CD8-positive, alpha-beta memory T cell (primary cell): Measurements from ENCODE around the gene NHERF2. TPM values are rescaled to one million over a fixed set of nuclear protein-coding genes. Genes with fewer than 3 reads are reported as not detected.

Source experiments
- CTCF ChIA-PET: fragments of 350-600 bp; sonication (Branson Sonifier 250); formaldehyde crosslinking; loops from one replicate; lab custom pipeline; 2021; ENCODE audit warnings: antibody characterized with exemption; lab: Charles Lee
- POLR2A ChIA-PET: fragments of 350-600 bp; sonication (Branson Sonifier 250); formaldehyde crosslinking; loops from one replicate; lab custom pipeline; 2021; ENCODE audit warnings: antibody characterized with exemption; lab: Charles Lee
- DNase-seq, 5 donors: peaks; one replicate each; pipeline versions ENCODE4 v3.0.0 to v3.0.0-alpha.2; 2020 to 2022; ENCODE audit warnings: mixed read lengths in 1 of 5
- H3K27ac ChIP-seq: one replicate; pipeline ENCODE4 v1.7.0; 2013; ENCODE audit warnings: low read depth, mild to moderate bottlenecking, low read length, moderate library complexity
- H3K27me3 ChIP-seq: 2 replicates; pipeline ENCODE4 v1.7.0; 2013; ENCODE audit warnings: low read length, mild to moderate bottlenecking; ENCODE audit not compliant: insufficient read depth, poor library complexity, severe bottlenecking
- H3K36me3 ChIP-seq: 2 replicates; pipeline ENCODE4 v1.7.0; 2013; ENCODE audit warnings: mild to moderate bottlenecking, low read length, moderate library complexity; ENCODE audit not compliant: insufficient read depth
- H3K4me1 ChIP-seq: 2 replicates; pipeline ENCODE4 v1.7.0; 2013; ENCODE audit warnings: mild to moderate bottlenecking, low read length, moderate library complexity; ENCODE audit not compliant: insufficient read depth
- H3K4me3 ChIP-seq: 2 replicates; pipeline ENCODE4 v1.7.0; 2013; ENCODE audit warnings: mild to moderate bottlenecking, low read length
- H3K9me3 ChIP-seq: 2 replicates; pipeline ENCODE4 v1.7.0; 2013; ENCODE audit warnings: mild to moderate bottlenecking, low read length
- H3K27ac Mint-ChIP-seq, 8 donors: one replicate each; pipeline ENCODE4 v1.8.0; 2020 to 2021; ENCODE audit warnings: mixed read lengths in 8 of 8, mild to moderate bottlenecking in 6 of 8, inconsistent platforms in 3 of 8, moderate library complexity in 3 of 8
- H3K27me3 Mint-ChIP-seq, 2 donors: one replicate each; pipeline ENCODE4 v1.8.0; 2020 to 2021; ENCODE audit warnings: mixed read lengths in 2 of 2, mild to moderate bottlenecking in 1 of 2, moderate library complexity in 1 of 2
- H3K36me3 Mint-ChIP-seq, 3 donors: one replicate each; pipeline ENCODE4 v1.8.0; 2020 to 2021; ENCODE audit warnings: mixed read lengths in 3 of 3, inconsistent platforms in 1 of 3, mild to moderate bottlenecking in 1 of 3
- H3K4me1 Mint-ChIP-seq, 3 donors: one replicate each; pipeline ENCODE4 v1.8.0; 2020 to 2021; ENCODE audit warnings: mixed read lengths in 3 of 3, inconsistent platforms in 1 of 3, mild to moderate bottlenecking in 1 of 3
- H3K4me3 Mint-ChIP-seq, 7 donors: one replicate each; pipeline ENCODE4 v1.8.0; 2020 to 2021; ENCODE audit warnings: mixed read lengths in 7 of 7, mild to moderate bottlenecking in 6 of 7, moderate library complexity in 4 of 7, inconsistent platforms in 2 of 7
- H3K9me3 Mint-ChIP-seq, 5 donors: one replicate each; pipeline ENCODE4 v1.8.0; 2020 to 2022; ENCODE audit warnings: mixed read lengths in 5 of 5, mild to moderate bottlenecking in 3 of 5, moderate library complexity in 2 of 5, inconsistent platforms in 1 of 5
- polyA plus RNA-seq: library from polyadenylated mRNA; unstranded; fragments of 300-500 nt; fragmentation: Illumina TruSeq; gene quantifications from one replicate; pipeline ENCODE4 v1.2.3, GENCODE V29; 2021
- total RNA-seq, 2 experiments: library from RNA; stranded (reverse); gene quantifications; one replicate each; pipeline ENCODE4 v1.2.3, GENCODE V29; 2021

Gene NHERF2
- total and polyA plus RNA-seq, 3 experiments from 2014 or later: 0.51 to 4.1 (median 3.0) TPM

DNA sequence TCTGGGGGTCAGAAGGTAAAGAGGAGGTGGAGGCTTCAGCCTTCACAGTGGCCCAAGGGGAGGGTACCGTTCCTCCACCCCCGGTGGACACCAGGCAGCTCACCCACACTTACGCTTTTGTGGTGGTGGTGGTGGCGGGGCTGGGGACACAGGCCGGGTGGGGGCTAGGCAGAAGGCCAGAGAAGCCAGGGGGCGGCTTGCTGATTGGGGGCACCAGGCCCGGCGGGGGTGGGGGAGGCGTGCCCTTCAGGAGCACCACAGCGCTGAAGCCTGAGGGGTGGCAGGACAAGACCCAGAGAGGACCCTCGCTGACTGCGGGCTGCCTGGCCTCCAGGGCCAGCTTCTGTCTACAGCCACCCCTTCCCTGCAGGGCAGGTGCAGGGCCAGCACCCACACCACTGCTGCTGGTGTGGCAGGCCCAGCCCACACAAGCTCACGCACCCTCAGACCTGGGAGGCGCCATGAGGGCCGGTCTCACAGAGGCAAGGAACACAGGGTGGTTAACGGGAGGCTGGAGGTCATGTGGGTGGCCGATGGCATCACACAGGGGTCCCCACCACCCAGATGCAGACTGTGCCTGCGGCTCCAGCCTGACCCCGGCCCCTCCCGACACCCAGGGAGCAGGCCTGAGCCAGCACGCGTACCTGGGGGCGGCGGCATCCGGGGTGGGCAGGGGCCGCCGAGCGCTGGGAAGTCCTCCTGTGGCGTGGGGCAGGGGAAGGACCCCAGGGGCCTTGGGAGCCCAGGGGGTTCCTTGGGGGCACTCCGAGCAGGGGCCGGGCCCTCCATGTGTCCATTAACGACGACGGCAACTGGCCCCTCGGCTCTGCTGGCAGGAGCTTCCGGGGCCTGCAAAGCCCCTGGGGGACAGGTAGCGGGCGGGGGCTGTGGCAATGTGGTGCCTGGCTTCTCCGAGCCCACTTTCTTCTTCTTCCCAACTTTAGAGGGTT lies 27.6 kb upstream of the NHERF2 start:
- Mint-ChIP-seq H3K36me3 (peaks cover 0 to 43% (median 3%) of the 10 kb centered on the region in 3 donors), H3K4me1 (peaks cover 0 to 11% (median 4%) of the 10 kb centered on the region in 3 donors), H3K27me3 (no peaks in the 10 kb centered on the region), H3K9me3 (no peaks in the 10 kb centered on the region), H3K4me3 (no peak overlapping the region), H3K27ac (no peak overlapping the region)
- no peak for DNase-seq
- H3K9me3 ChIP-seq: no peaks in the 10 kb centered on the region
- H3K4me3 ChIP-seq: no peak overlapping the region
- ChIA-PET CTCF (no interaction called here), POLR2A (no interaction called here)
- H3K27ac ChIP-seq: no peak overlapping the region
- peaks cover 12% of the 10 kb centered on the region for H3K36me3 ChIP-seq
- H3K27me3 ChIP-seq: no peaks in the 10 kb centered on the region
- peaks cover 3% of the 10 kb centered on the region for H3K4me1 ChIP-seq

DNA sequence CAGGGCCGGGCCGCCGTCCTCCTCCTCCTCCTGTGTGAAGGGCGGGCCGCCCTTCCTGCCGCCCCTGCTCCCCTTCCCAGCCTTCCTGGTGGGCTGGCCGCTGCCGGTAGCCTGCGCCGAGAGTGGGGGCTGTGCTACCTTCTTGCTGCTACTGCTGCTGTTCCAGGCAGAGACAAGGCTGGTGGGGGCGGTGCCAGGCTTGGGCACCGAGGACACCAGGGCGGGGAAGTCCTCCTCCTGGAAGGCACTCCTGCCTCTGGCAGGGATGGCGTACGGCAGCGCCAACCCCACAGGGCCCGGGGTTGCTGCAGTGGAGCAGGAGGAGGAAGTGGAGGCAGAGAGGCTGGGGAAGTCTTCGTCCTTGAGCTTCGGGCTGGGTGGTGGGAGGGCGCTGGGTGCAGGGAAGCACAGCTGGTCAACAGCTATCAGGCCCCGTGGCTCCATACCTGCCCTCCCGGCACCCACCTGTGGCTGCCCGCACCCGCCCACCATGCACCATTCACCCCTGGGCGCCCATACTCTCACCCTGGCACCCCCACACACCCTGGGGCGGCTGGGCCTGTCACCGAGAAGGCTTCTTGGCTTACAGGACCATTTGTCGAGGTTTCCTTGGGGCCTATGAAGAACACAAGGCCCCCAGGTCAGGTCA lies 26.7 kb upstream of the NHERF2 start:
- Mint-ChIP-seq H3K9me3 (no peaks in the 10 kb centered on the region), H3K27me3 (no peaks in the 10 kb centered on the region), H3K36me3 (peaks cover 0 to 45% (median 3%) of the 10 kb centered on the region in 3 donors), H3K4me1 (peaks cover 0 to 17% (median 4%) of the 10 kb centered on the region in 3 donors), H3K27ac (no peak overlapping the region), H3K4me3 (no peak overlapping the region)
- Histone ChIP-seq H3K36me3 (peaks cover 12% of the 10 kb centered on the region), H3K9me3 (no peaks in the 10 kb centered on the region), H3K4me3 (no peak overlapping the region), H3K27me3 (no peaks in the 10 kb centered on the region), H3K4me1 (peaks cover 7% of the 10 kb centered on the region), H3K27ac (no peak overlapping the region)
- ChIA-PET CTCF (no interaction called here), POLR2A (no interaction called here)
- no peak for DNase-seq

- DNase-seq: no peak
- H3K9me3 Mint-ChIP-seq: no peaks in the 10 kb centered on the region
- ChIA-PET CTCF (no interaction called here), POLR2A (no interaction called here)
- H3K36me3 ChIP-seq: peaks cover 12% of the 10 kb centered on the region
- peaks cover 7% of the 10 kb centered on the region for H3K4me1 ChIP-seq
- no peaks in the 10 kb centered on the region for H3K27me3 ChIP-seq
- no peaks in the 10 kb centered on the region for H3K27me3 Mint-ChIP-seq
- H3K4me1 Mint-ChIP-seq: peaks cover 2 to 25% (median 5%) of the 10 kb centered on the region in 3 donors
- H3K4me3 ChIP-seq: no peak overlapping the region
- H3K36me3 Mint-ChIP-seq: peaks cover 0 to 46% (median 3%) of the 10 kb centered on the region in 3 donors
- H3K27ac ChIP-seq: no peak overlapping the region
- no peak overlapping the region for H3K4me3 Mint-ChIP-seq
- no peaks in the 10 kb centered on the region for H3K9me3 ChIP-seq
- H3K27ac Mint-ChIP-seq: no peak overlapping the region
These were observed 25.7 kb upstream of the NHERF2 start for GRCh38 chr16:2001035-2001434.

GRCh38 chr16:2001456-2002355 lies 25.0 kb upstream of the NHERF2 start:
- Histone ChIP-seq H3K36me3 (peaks cover 12% of the 10 kb centered on the region), H3K27ac (no peak overlapping the region), H3K9me3 (no peaks in the 10 kb centered on the region), H3K27me3 (no peaks in the 10 kb centered on the region), H3K4me1 (peaks cover 9% of the 10 kb centered on the region), H3K4me3 (no peak overlapping the region)
- POLR2A ChIA-PET: no interaction called here
- H3K9me3 Mint-ChIP-seq: no peaks in the 10 kb centered on the region
- DNase-seq: no peak
- H3K4me1 Mint-ChIP-seq: peaks cover 3 to 31% (median 5%) of the 10 kb centered on the region in 3 donors
- CTCF ChIA-PET: no interaction called here
- H3K36me3 Mint-ChIP-seq: peaks cover 0 to 49% (median 3%) of the 10 kb centered on the region in 3 donors
- H3K27me3 Mint-ChIP-seq: no peaks in the 10 kb centered on the region
- no peak overlapping the region for H3K27ac Mint-ChIP-seq
- H3K4me3 Mint-ChIP-seq: no peak overlapping the region

- no peak overlapping the region for H3K27ac ChIP-seq
- H3K27me3 ChIP-seq: no peaks in the 10 kb centered on the region
- no peak overlapping the region for H3K4me3 ChIP-seq
- Mint-ChIP-seq H3K27ac (no peak overlapping the region), H3K27me3 (no peaks in the 10 kb centered on the region), H3K36me3 (peaks cover 0 to 44% (median 2%) of the 10 kb centered on the region in 3 donors), H3K9me3 (no peaks in the 10 kb centered on the region), H3K4me1 (peaks cover 7 to 40% (median 11%) of the 10 kb centered on the region in 3 donors), H3K4me3 (no peak overlapping the region)
- CTCF ChIA-PET: interaction anchor here (0.8 to 3.1 kb wide), 10 partner anchors 9 to 152 kb away, joined by 3 to 23 read pairs (median 10); partner anchors contain the start of genes NDUFB10, NOXO1, NTHL1 and RAB26
- DNase-seq: no peak
- no peaks in the 10 kb centered on the region for H3K9me3 ChIP-seq
- H3K4me1 ChIP-seq: peaks cover 18% of the 10 kb centered on the region
- peaks cover 12% of the 10 kb centered on the region for H3K36me3 ChIP-seq
- POLR2A ChIA-PET: no interaction called here
These were observed 24.1 kb upstream of the NHERF2 start for GRCh38 chr16:2002406-2003230.

DNA sequence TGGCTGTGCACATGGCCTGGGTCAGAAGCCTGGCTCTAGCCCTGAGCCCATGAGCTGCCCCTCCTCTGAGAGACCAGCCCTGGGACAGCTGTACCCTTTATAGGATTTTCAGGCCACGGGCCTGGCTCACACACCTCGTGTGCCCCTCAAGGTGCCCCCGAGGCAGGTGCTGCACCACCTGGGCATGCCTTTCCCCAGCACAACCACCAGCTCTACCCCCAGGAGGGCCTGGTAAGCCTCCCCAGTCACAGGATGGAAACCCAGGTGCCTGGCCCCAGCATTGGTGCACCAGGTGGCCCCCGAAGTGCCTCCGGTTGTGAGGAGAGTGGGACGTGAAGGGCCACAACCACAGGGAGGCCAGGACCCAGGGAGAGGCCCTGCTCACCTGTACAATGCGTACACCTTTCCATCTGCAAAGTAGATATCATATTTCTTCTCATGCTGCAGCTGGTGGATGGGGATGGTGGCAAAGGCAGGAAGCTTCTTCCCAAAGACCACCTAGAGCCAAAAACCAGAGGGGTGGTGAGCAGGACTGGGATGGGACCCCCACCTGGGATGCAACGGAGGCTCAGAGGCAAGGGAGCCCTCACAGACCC lies 23.4 kb upstream of the NHERF2 start:
- POLR2A ChIA-PET: interaction anchor here (1.0 kb wide), 1 partner anchor 39 kb away, joined by 4 read pairs; the partner anchor contains the start of gene RPS2
- no peak overlapping the region for H3K4me3 Mint-ChIP-seq

More for the DNA sequence above, 23.4 kb upstream of the NHERF2 start:
- Histone ChIP-seq H3K4me3 (no peak overlapping the region), H3K27ac (peak overlapping the region; percentile 54), H3K4me1 (peaks cover 25% of the 10 kb centered on the region), H3K27me3 (no peaks in the 10 kb centered on the region), H3K36me3 (peaks cover 12% of the 10 kb centered on the region), H3K9me3 (no peaks in the 10 kb centered on the region)
- Mint-ChIP-seq H3K4me1 (peaks cover 14 to 48% (median 18%) of the 10 kb centered on the region in 3 donors), H3K36me3 (peaks cover 0 to 40% (median 2%) of the 10 kb centered on the region in 3 donors), H3K27me3 (no peaks in the 10 kb centered on the region), H3K9me3 (no peaks in the 10 kb centered on the region), H3K27ac (no peak overlapping the region)
- CTCF ChIA-PET: interaction anchor here (0.8 to 3.1 kb wide), 15 partner anchors 9 to 151 kb away, joined by 3 to 23 read pairs (median 5); partner anchors contain the start of genes NDUFB10, NOXO1, NTHL1 and RAB26
- no peak for DNase-seq
